IPS-20b (cell line): ENCODE measurements around the gene TMEM163.
"Not testable (repeated sequence)": the region's sequence is repeated elsewhere in the genome, so short reads cannot be mapped to it uniquely, and the experiment has no call there.

Source experiments
- H3K27ac ChIP-seq: one replicate; pipeline ENCODE4 v1.5.1; 2013; ENCODE audit warnings: low read length
- H3K27me3 ChIP-seq: 2 replicates; pipeline ENCODE4 v1.6.1; 2013; ENCODE audit warnings: mild to moderate bottlenecking, low read length, inconsistent platforms; ENCODE audit not compliant: insufficient read depth
- H3K36me3 ChIP-seq: 2 replicates; pipeline ENCODE4 v1.6.1; 2013; ENCODE audit warnings: low read depth, mild to moderate bottlenecking, inconsistent platforms, low read length, moderate library complexity; ENCODE audit not compliant: insufficient read depth
- H3K4me1 ChIP-seq: 2 replicates; pipeline ENCODE4 v1.6.1; 2013; ENCODE audit warnings: mild to moderate bottlenecking, control low read depth, inconsistent platforms, low read length, moderate library complexity; ENCODE audit not compliant: insufficient read depth
- H3K4me3 ChIP-seq: 2 replicates; pipeline ENCODE4 v1.5.1; 2013; ENCODE audit warnings: mild to moderate bottlenecking, low read length, inconsistent platforms
- H3K9ac ChIP-seq: 2 replicates; pipeline ENCODE4 v1.6.1; 2013; ENCODE audit warnings: low read depth, mild to moderate bottlenecking, inconsistent platforms, low read length, moderate library complexity
- H3K9me3 ChIP-seq: 2 replicates; pipeline ENCODE4 v1.6.1; 2013; ENCODE audit warnings: mild to moderate bottlenecking, low read depth, low read length, inconsistent platforms; ENCODE audit not compliant: insufficient read depth

Gene TMEM163

DNA sequence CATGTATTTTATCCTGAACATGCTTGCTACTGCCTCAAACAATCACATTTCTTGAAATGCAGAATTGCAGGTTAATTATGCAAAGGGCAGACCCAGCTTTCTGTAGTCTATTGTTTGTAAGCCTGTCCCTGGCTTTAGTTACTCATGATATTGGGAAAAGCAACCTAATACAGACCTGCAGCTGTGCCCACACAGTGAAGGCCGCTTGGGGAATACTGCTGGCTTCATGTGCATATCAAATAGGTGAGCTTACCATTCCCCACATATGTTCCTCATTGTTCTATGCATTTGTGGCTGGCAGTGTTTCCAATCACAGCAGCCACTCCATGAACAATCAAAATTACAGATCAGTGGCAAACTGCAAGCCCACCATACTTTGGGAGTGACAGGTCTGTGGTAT is 186.3 kb downstream of the TMEM163 start:
- Histone ChIP-seq H3K4me3 (no peak overlapping the region), H3K9me3 (no peaks in the 10 kb centered on the region), H3K27me3 (no peaks in the 10 kb centered on the region), H3K27ac (no peak overlapping the region), H3K36me3 (no peaks in the 10 kb centered on the region), H3K4me1 (no peaks in the 10 kb centered on the region; the same call in 1 of the 2 replicates), H3K9ac (no peak overlapping the region)

DNA sequence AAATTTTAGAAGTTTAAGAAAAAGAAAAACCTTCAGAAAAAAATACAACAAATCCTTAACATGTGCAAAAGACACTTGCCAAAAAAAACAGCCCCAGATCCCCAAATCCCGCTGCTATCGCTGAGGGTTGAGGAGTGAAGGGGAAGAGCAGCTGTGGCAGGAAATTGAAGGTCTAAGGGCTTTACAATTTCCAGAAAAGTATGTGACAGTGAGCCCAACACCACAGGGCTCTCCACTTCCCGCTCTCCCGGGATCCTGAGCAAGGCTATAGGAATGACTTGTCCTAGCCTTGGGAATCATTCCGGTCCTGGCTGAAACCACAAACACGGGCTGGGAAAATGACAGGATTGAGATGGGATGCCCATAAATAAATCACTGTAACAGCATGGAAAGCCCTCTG is 191.4 kb downstream of the TMEM163 start:
- Histone ChIP-seq H3K9me3 (no peaks in the 10 kb centered on the region), H3K27me3 (no peaks in the 10 kb centered on the region), H3K36me3 (no peaks in the 10 kb centered on the region), H3K9ac (no peak overlapping the region), H3K27ac (no peak overlapping the region), H3K4me1 (peaks cover 2% of the 10 kb centered on the region; the same call in 1 of the 2 replicates), H3K4me3 (no peak overlapping the region)

DNA sequence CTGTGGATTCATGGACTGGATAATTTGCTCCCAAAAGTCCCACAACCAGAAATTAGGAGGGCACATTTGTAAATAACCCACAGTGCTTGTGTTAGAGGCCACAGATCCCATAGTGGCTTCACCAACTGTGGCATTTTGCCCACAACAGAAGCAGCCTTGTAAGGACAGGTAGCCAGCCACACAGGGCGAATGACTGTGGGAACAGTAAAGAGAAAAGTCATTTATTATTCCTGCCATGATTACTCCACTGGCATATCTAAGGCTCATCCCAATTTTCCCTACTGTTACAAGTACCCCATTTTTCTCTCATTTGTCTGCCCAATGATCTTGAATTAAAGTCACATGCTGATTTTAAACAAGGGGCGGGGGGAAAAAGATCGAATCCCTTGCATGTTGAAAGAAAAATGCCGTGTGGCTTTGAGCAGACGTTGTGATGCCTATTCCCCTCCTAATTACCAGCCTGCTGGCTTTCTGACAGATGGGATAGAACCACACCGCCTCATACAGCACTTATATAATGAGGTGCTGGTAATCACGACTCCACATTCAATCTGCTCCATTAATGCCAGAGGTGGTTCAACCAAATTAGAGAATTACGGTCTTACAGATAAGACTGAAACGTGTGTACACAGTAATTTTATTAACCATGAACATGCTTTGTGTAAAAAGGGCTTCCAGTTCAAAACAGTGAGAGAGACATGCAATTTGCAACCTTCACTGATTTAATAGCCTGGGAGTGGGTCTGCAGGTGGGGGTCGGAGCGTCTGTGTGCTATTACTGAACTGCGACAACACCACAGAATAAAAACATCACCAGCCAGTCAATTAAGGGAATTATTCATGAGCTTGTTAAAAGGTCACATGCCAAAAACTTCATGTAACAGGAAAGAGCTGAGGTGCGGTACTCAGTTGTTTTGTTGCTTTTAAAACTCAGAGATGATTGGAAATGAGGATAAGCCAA is 196.0 kb downstream of the TMEM163 start:
- Histone ChIP-seq H3K9me3 (no peaks in the 10 kb centered on the region), H3K9ac (no peak overlapping the region), H3K36me3 (no peaks in the 10 kb centered on the region), H3K4me1 (peaks cover 2% of the 10 kb centered on the region; the same call in 1 of the 2 replicates), H3K27me3 (no peaks in the 10 kb centered on the region), H3K4me3 (no peak overlapping the region), H3K27ac (no peak overlapping the region)

DNA sequence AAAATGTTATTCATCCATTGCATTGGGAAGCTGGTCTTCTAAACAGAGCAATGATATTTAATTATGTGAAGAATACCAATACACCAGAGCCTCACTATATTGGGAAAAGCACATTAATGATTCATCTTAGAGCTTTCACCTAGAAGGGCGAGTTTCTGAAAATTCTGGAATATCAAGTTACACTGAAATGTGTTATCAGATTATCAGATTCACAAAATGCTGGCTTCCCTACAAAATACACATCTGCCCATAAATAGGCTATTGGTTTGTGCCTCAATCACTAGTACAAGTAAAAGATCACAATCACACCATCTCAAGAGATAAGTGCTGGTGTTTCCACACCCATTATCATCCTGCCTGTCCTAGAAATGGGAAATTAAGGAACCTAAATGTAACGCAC is 200.7 kb downstream of the TMEM163 start:
- H3K27ac ChIP-seq: no peak overlapping the region
- H3K9ac ChIP-seq: no peak overlapping the region
- H3K36me3 ChIP-seq: no peaks in the 10 kb centered on the region
- no peaks in the 10 kb centered on the region for H3K27me3 ChIP-seq
- no peaks in the 10 kb centered on the region for H3K9me3 ChIP-seq
- H3K4me3 ChIP-seq: no peak overlapping the region
- H3K4me1 ChIP-seq: peaks cover 2% of the 10 kb centered on the region; the same call in 1 of the 2 replicates

DNA sequence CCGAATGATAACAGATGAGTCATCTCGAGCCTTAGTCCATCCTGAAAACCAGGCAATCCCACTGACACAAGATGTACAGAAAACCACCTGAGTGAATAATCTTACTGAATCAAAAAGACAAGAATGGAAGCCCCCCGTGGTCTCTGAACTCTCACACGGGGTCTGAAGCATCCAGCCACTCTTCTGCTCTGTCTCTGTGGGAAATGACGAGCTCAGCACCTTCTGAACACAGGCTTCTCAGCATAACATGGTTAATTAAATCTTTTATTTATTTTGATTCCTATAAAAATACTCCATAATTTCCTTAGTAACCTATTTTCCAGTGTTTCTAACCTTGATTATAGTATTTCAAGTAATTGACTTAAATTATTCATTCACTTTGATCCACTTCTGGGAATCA is 203.7 kb downstream of the TMEM163 start:
- Histone ChIP-seq H3K4me1 (no peaks in the 10 kb centered on the region), H3K27ac (no peak overlapping the region), H3K9ac (no peak overlapping the region), H3K4me3 (no peak overlapping the region), H3K36me3 (no peaks in the 10 kb centered on the region), H3K27me3 (no peaks in the 10 kb centered on the region), H3K9me3 (no peaks in the 10 kb centered on the region)

DNA sequence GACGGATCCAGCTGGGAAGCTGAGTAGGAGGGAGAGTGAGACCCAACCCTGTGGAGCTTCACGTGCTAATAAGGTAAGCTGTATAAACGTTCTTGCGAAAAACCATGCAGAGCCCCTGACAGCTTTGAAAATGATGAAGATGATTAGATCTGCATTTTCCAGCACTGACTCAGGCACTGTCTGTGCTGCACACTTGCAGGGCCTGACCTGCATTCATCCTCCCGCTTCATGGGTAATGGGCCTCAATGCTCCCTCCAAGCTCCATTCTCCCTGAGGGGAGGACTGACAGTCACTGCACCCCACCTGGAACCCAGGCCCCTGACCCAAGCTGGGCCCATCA is 205.4 kb downstream of the TMEM163 start:
- Histone ChIP-seq H3K4me1 (no peaks in the 10 kb centered on the region), H3K36me3 (no peaks in the 10 kb centered on the region), H3K27me3 (no peaks in the 10 kb centered on the region), H3K9me3 (no peaks in the 10 kb centered on the region), H3K4me3 (no peak overlapping the region), H3K27ac (no peak overlapping the region), H3K9ac (no peak overlapping the region)

DNA sequence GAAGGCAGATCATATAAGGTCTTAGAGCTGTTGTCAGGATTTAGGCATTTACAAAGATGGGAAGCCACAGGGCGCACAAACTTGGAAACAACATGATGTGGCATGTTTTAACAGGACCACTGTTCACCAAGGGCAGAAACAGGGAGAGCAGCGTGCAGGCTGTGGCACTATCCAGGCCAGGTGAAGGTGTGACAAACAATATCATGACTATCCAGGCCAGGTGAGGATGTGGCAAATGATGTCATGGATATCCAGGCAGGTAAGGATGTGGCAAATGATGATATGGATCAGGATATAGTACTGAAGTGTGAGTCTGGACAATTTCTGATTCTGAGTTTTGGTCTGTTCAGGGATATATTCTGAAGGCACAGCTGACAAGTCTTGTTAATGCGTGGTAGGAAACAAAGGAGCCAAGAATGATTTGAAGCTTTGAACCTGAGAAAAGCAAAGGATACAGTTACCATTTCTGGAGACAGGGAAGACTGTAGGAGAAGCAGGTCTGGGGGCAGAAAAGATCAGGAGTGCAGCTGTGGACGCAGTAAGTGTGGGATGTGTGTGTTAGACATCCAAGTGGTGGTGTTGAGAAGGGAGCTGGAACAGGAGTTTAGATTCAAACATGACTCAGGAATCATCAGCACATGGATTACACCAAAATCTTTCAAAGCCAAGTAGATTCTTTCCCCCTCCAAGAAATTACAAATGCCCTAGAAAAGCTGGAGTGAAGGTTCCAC is 205.9 kb downstream of the TMEM163 start:
- H3K9me3 ChIP-seq: no peaks in the 10 kb centered on the region
- H3K27ac ChIP-seq: no peak overlapping the region
- no peaks in the 10 kb centered on the region for H3K27me3 ChIP-seq
- no peak overlapping the region for H3K4me3 ChIP-seq
- no peaks in the 10 kb centered on the region for H3K4me1 ChIP-seq
- no peak overlapping the region for H3K9ac ChIP-seq
- no peaks in the 10 kb centered on the region for H3K36me3 ChIP-seq

DNA sequence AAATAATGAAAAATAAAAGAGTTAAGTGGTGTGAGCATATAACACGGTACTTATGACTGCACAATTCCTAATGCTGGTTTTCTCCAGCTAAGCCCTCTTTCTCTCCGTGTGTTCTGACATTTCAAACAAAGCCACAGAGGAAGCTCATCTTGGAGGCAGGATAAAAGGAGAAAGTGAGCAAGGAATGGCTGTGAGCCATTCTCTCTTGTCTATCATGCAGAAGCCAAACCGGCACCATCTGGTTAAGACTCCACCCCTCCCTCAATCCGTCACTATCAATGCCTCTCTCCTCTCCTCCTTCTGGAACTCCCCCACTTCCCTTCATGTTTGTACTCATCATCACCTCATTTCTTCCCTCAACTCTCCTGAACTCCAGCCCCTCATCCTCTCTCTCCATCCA is 210.4 kb downstream of the TMEM163 start:
- no peaks in the 10 kb centered on the region for H3K27me3 ChIP-seq

DNA sequence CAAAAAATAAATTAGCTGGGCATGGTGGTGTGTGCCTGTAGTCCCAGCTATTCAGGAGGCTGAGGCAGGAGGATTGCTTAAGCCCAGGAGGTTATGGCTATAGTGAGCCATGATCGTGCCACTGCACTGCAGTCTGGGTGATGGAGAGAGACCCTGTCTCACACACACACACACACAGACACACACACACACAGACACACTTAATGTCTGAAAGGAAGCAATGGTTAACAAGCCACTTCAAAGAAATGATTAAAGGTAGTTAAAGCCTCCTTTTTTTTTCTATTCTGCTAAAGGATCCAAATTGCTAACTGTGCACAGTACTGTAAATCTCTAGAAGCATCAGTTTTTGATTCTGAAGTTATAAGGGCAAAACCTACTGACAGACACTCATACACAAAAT is 211.1 kb downstream of the TMEM163 start:
- Histone ChIP-seq H3K4me3 (no peak overlapping the region), H3K9me3 (no peaks in the 10 kb centered on the region), H3K27ac (no peak overlapping the region), H3K27me3 (no peaks in the 10 kb centered on the region), H3K36me3 (no peaks in the 10 kb centered on the region), H3K9ac (no peak overlapping the region), H3K4me1 (no peaks in the 10 kb centered on the region)

More for the DNA sequence above, 210.4 kb downstream of the TMEM163 start:
- H3K27ac ChIP-seq: no peak overlapping the region
- H3K4me1 ChIP-seq: no peaks in the 10 kb centered on the region
- H3K9ac ChIP-seq: no peak overlapping the region
- no peaks in the 10 kb centered on the region for H3K9me3 ChIP-seq
- H3K4me3 ChIP-seq: no peak overlapping the region
- H3K36me3 ChIP-seq: no peaks in the 10 kb centered on the region

DNA sequence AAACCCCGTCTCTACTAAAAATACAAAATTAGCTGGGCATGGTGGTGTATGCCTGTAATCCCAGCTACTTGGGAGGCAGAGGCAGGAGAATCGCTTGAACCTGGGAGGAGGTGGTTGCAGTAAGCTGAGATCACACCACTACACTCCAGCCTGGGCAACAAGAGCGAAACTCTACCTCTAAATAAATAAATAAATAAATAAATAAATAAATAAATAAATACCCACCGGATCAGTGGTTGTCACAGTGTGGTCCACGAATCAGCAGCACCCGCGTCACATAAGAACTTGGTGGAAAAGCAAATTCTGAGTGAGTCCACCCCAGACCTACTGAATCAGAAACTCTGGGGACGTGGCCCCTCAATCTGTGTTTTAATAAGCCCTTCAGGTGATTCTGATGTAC is 211.6 kb downstream of the TMEM163 start:
- not testable (repeated sequence) for H3K36me3 ChIP-seq, H3K9me3 ChIP-seq, H3K27me3 ChIP-seq, H3K4me3 ChIP-seq, H3K9ac ChIP-seq, H3K27ac ChIP-seq, H3K4me1 ChIP-seq

DNA sequence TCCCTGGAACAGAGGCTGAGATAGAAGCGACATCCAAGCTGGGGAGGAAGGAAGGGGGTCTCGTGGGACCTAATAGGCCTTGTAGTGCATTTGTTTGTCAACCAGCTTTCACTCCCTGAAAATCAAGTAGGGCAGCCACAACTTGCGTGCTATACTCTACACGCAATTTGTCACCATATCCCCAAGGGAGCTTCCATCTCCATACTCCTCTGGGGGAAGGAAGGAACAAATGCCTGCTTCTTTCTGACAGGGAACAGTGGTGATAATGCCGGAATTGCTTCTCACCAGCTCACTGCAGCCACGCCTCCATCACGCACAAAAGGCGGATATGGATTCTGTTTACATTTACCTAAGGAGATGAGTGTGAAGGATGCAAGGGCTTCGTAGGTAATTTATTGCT is 213.4 kb downstream of the TMEM163 start:
- Histone ChIP-seq H3K36me3 (no peaks in the 10 kb centered on the region), H3K9me3 (no peaks in the 10 kb centered on the region), H3K4me1 (no peaks in the 10 kb centered on the region), H3K9ac (no peak overlapping the region), H3K27ac (no peak overlapping the region), H3K4me3 (no peak overlapping the region), H3K27me3 (no peaks in the 10 kb centered on the region)
